ENCODE data around the gene METTL24.

DNA sequence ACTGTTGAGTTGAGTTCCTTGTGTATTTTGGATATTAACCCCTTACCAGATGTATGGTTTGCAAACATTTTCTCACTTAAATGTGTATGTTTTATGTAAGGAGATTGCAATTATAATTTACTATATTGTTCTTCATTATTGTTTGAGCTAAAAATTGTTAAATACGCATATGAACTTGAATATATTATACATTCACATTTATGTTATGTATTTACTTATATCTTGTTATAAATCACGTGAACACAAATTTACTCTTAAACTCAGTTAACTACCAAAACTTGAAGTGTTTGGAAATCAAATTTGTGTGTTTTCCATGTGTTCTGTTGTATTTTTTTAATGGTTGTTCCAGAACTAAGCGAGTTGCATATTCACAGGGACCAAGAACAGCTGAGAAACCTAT, 159.6 kb downstream of the METTL24 start:
- TF ChIP-seq, protein P1, sequence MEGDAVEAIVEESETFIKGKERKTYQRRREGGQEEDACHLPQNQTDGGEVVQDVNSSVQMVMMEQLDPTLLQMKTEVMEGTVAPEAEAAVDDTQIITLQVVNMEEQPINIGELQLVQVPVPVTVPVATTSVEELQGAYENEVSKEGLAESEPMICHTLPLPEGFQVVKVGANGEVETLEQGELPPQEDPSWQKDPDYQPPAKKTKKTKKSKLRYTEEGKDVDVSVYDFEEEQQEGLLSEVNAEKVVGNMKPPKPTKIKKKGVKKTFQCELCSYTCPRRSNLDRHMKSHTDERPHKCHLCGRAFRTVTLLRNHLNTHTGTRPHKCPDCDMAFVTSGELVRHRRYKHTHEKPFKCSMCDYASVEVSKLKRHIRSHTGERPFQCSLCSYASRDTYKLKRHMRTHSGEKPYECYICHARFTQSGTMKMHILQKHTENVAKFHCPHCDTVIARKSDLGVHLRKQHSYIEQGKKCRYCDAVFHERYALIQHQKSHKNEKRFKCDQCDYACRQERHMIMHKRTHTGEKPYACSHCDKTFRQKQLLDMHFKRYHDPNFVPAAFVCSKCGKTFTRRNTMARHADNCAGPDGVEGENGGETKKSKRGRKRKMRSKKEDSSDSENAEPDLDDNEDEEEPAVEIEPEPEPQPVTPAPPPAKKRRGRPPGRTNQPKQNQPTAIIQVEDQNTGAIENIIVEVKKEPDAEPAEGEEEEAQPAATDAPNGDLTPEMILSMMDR (IDR thresholded peaks at IDR 0.05 in 4 of 5, conservative IDR thresholded peaks at IDR 0.05 in 1 of 5), result no peak
- no peak for TF ChIP-seq POLR2A (IDR thresholded peaks at IDR 0.05)
